HEK293 (cell line): ENCODE data around the gene BPIFB4.
"Not testable (repeated sequence)": the region's sequence is repeated elsewhere in the genome, so short reads cannot be mapped to it uniquely, and the experiment has no call there.

Source experiments
- CTCF ChIA-PET: fragments of 350-600 bp; formaldehyde crosslinking; extraction: SDS; loops from one replicate; lab custom pipeline; 2021; ENCODE audit warnings: antibody characterized with exemption; lab: Yijun Ruan, JAX
- POLR2A ChIA-PET: fragments of 300-600 bp; formaldehyde crosslinking; extraction: SDS; loops from one replicate; lab custom pipeline; 2020; ENCODE audit warnings: antibody characterized with exemption, inconsistent platforms; lab: Yijun Ruan, JAX
- H3K27ac ChIP-seq: fragments of 200-500 bp; sonication (Bioruptor generic); 2 replicates; pipeline ENCODE4 v1.5.1; 2014; ENCODE audit warnings: low read depth, low read length, control low read depth, inconsistent platforms; ENCODE audit errors: extremely low read depth
- H3K36me3 ChIP-seq, 2 experiments: fragments of 200-500 bp in 1 of 2; sonication (Bioruptor generic) in 1 of 2; 1 replicate in 1 of 2; 2 replicates in 1 of 2; pipeline ENCODE4 v1.5.1; 2014 to 2017; ENCODE audit warnings: inconsistent platforms in 2 of 2, low read length in 2 of 2; ENCODE audit not compliant: control insufficient read depth in 2 of 2, insufficient read depth in 1 of 2
- H3K4me1 ChIP-seq: fragments of 200-500 bp; sonication (Bioruptor generic); 2 replicates; pipeline ENCODE4 v1.5.1; 2014; ENCODE audit warnings: mild to moderate bottlenecking, low read length, inconsistent platforms; ENCODE audit not compliant: control insufficient read depth, insufficient read depth
- H3K4me3 ChIP-seq: 2 replicates; pipeline ENCODE4 v1.5.1; 2011; ENCODE audit warnings: low read depth, mild to moderate bottlenecking, control low read depth, low read length, moderate library complexity
- H3K9me3 ChIP-seq: fragments of 200-500 bp; sonication (Bioruptor generic); 2 replicates; pipeline ENCODE4 v1.5.1; 2014; ENCODE audit warnings: low read depth, low read length, inconsistent platforms; ENCODE audit not compliant: control insufficient read depth, insufficient read depth
- GFI1B ChIP-seq: fragments of 450-650 bp; formaldehyde crosslinking; IDR thresholded peaks from 2 replicates; pipeline ENCODE4 v1.5.1; 2016; ENCODE audit warnings: missing biosample characterization, missing genetic modification characterization
- PRDM1 ChIP-seq: fragments of 450-650 bp; formaldehyde crosslinking; IDR thresholded peaks from 2 replicates; pipeline ENCODE4; 2016; ENCODE audit warnings: missing biosample characterization, missing genetic modification characterization
- PRDM2 ChIP-seq: fragments of 450-650 bp; formaldehyde crosslinking; IDR thresholded peaks from 2 replicates; pipeline ENCODE4 v1.5.1; 2016; ENCODE audit warnings: missing biosample characterization, missing genetic modification characterization, borderline replicate concordance
- SCRT2 ChIP-seq: fragments of 450-650 bp; formaldehyde crosslinking; IDR thresholded peaks from 2 replicates; pipeline ENCODE4 v1.5.1; 2016; ENCODE audit warnings: missing biosample characterization, missing genetic modification characterization
- SETDB1 ChIP-seq: IDR thresholded peaks from one replicate; pipeline ENCODE4 v1.6.1; 2017; ENCODE audit warnings: mild to moderate bottlenecking, low read length, moderate library complexity, mixed read lengths; ENCODE audit not compliant: insufficient read length
- TRIM28 ChIP-seq: IDR thresholded peaks from 2 replicates; pipeline ENCODE4 v1.6.1; 2011; ENCODE audit warnings: low read length, control low read depth, borderline replicate concordance
- ZNF121 ChIP-seq: fragments of 450-650 bp; formaldehyde crosslinking; IDR thresholded peaks from 2 replicates; pipeline ENCODE4 v1.5.1; 2016; ENCODE audit warnings: missing biosample characterization, missing genetic modification characterization
- ZNF140 ChIP-seq: fragments of 450-650 bp; formaldehyde crosslinking; IDR thresholded peaks from 2 replicates; pipeline ENCODE4 v1.5.1; 2016; ENCODE audit warnings: missing biosample characterization, missing genetic modification characterization
- ZNF335 ChIP-seq: fragments of 450-650 bp; formaldehyde crosslinking; conservative IDR thresholded peaks from 2 replicates; pipeline ENCODE4 v1.5.1; 2016; ENCODE audit warnings: missing biosample characterization, missing genetic modification characterization
- ZNF394 ChIP-seq: fragments of 450-650 bp; formaldehyde crosslinking; IDR thresholded peaks from 2 replicates; pipeline ENCODE4 v1.5.1; 2016; ENCODE audit warnings: missing biosample characterization, missing genetic modification characterization, mild to moderate bottlenecking, moderate library complexity, borderline replicate concordance
- ZNF473 ChIP-seq: fragments of 450-650 bp; formaldehyde crosslinking; IDR thresholded peaks from 2 replicates; pipeline ENCODE4 v1.5.1; 2017; ENCODE audit warnings: missing biosample characterization, missing genetic modification characterization
- ZNF561 ChIP-seq: fragments of 450-650 bp; IDR thresholded peaks from 2 replicates; pipeline ENCODE4 v1.5.1; 2018; ENCODE audit warnings: missing biosample characterization, missing genetic modification characterization, borderline replicate concordance
- ZNF571 ChIP-seq: fragments of 450-650 bp; formaldehyde crosslinking; IDR thresholded peaks from 2 replicates; pipeline ENCODE4 v1.5.0; 2017; ENCODE audit warnings: missing biosample characterization, missing genetic modification characterization
- ZNF664 ChIP-seq: fragments of 450-650 bp; formaldehyde crosslinking; IDR thresholded peaks from 2 replicates; pipeline ENCODE4 v1.5.1; 2016; ENCODE audit warnings: missing biosample characterization, missing genetic modification characterization
- ZNF677 ChIP-seq: fragments of 450-650 bp; IDR thresholded peaks from 2 replicates; pipeline ENCODE4 v1.5.0; 2018; ENCODE audit warnings: missing biosample characterization, mild to moderate bottlenecking, missing genetic modification characterization, moderate library complexity
- TF ChIP-seq, protein P1 (sequence below): fragments of 450-650 bp; formaldehyde crosslinking; IDR thresholded peaks from 2 replicates; pipeline ENCODE4 v1.5.1; 2016; ENCODE audit warnings: missing biosample characterization, missing genetic modification characterization
- TF ChIP-seq, protein P2 (sequence below): fragments of 450-650 bp; formaldehyde crosslinking; IDR thresholded peaks from 2 replicates; pipeline ENCODE4 v1.5.1; 2016; ENCODE audit warnings: missing biosample characterization, missing genetic modification characterization, low read depth
- TF ChIP-seq, protein P3 (sequence below): fragments of 450-650 bp; formaldehyde crosslinking; IDR thresholded peaks from 2 replicates; pipeline ENCODE4 v1.5.1; 2016; ENCODE audit warnings: missing biosample characterization, missing genetic modification characterization

The BPIFB4 gene

DNA sequence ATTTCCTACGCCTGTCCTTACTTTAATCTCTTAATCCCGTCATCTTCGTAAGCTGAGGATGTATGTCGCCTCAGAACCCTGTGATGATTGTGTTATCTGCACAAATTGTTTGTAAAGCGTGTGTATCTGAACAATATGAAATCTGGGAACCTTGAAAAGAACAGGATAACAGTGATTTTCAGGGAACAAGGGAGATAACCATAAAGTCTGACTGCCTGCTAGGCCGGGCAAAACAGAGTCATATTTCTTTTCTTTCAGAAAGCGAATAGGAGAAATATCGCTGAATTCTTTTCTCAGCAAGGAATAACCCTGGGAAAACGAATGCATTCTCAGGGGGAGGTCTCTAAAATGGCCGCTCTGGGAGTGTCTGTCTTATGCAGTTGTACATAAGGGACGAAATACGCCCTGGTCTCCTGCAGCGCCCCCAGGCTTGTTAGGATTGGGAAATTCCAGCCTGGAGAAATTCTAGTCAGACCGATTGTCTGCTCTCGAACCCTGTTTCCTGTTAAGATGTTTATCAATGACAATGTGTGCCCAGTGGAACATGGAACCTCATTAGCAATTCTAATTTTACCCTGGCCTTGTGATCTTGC is 34.2 kb upstream of the BPIFB4 start:
- CTCF ChIA-PET = not testable (repeated sequence)

GRCh38 chr20:33046412-33046811 is 33.0 kb upstream of the BPIFB4 start:
- POLR2A ChIA-PET = no interaction called here
- Histone ChIP-seq H3K9me3 (no peaks in the 10 kb centered on the region), H3K27ac (no peak overlapping the region), H3K4me1 (no peaks in the 10 kb centered on the region), H3K36me3 (no peaks in the 10 kb centered on the region), H3K4me3 (no peak overlapping the region)
- TF ChIP-seq ZNF121 = no peak
- TF ChIP-seq ZNF473 (tag by site-specific recombination) = no peak
- TF ChIP-seq GFI1B = no peak
- CTCF ChIA-PET = no interaction called here

More for the DNA sequence above, 34.2 kb upstream of the BPIFB4 start:
- H3K4me3 ChIP-seq, POLR2A ChIA-PET, H3K9me3 ChIP-seq, H3K4me1 ChIP-seq, H3K27ac ChIP-seq, H3K36me3 ChIP-seq: not testable (repeated sequence)
- TF ChIP-seq TRIM28 = 0 out of 2 replicates have a peak, but pooled peaks have one; percentile 21
- peak; percentile 87 for TF ChIP-seq SETDB1
- TF ChIP-seq, protein P1, sequence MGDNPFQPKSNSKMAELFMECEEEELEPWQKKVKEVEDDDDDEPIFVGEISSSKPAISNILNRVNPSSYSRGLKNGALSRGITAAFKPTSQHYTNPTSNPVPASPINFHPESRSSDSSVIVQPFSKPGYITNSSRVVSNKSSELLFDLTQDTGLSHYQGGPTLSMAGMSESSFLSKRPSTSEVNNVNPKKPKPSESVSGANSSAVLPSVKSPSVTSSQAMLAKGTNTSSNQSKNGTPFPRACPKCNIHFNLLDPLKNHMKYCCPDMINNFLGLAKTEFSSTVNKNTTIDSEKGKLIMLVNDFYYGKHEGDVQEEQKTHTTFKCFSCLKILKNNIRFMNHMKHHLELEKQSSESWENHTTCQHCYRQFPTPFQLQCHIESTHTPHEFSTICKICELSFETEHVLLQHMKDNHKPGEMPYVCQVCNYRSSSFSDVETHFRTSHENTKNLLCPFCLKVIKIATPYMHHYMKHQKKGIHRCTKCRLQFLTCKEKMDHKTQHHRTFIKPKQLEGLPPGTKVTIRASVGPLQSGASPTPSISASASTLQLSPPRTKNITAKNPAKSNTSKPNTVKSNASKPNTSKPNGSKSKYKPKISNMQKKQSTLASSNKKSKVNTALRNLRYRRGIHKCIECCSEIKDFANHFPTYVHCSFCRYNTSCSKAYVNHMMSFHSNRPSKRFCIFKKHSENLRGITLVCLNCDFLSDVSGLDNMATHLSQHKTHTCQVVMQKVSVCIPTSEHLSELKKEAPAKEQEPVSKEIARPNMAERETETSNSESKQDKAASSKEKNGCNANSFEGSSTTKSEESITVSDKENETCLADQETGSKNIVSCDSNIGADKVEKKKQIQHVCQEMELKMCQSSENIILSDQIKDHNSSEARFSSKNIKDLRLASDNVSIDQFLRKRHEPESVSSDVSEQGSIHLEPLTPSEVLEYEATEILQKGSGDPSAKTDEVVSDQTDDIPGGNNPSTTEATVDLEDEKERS (tag by site-specific recombination) = 0 out of 2 replicates have a peak, but pooled peaks have one; percentile 55
- TF ChIP-seq ZNF677 (tag by site-specific recombination) = peak; percentile 90

- Histone ChIP-seq H3K27ac (no peak overlapping the region), H3K4me1 (no peaks in the 10 kb centered on the region), H3K4me3 (no peak overlapping the region), H3K9me3 (no peaks in the 10 kb centered on the region), H3K36me3 (no peaks in the 10 kb centered on the region)
- ChIA-PET CTCF (no interaction called here), POLR2A (no interaction called here)
- TF ChIP-seq ZNF335 (tag by site-specific recombination) = no peak
- TF ChIP-seq ZNF140 = no peak
- no peak for TF ChIP-seq SCRT2 (tag by site-specific recombination)
- TF ChIP-seq ZNF561 (tag by site-specific recombination) = no peak
- no peak for TF ChIP-seq ZNF394 (tag by site-specific recombination)
- TF ChIP-seq PRDM1 (tag by site-specific recombination) = no peak
- no peak for TF ChIP-seq ZNF664 (tag by site-specific recombination)
- TF ChIP-seq, protein P2, sequence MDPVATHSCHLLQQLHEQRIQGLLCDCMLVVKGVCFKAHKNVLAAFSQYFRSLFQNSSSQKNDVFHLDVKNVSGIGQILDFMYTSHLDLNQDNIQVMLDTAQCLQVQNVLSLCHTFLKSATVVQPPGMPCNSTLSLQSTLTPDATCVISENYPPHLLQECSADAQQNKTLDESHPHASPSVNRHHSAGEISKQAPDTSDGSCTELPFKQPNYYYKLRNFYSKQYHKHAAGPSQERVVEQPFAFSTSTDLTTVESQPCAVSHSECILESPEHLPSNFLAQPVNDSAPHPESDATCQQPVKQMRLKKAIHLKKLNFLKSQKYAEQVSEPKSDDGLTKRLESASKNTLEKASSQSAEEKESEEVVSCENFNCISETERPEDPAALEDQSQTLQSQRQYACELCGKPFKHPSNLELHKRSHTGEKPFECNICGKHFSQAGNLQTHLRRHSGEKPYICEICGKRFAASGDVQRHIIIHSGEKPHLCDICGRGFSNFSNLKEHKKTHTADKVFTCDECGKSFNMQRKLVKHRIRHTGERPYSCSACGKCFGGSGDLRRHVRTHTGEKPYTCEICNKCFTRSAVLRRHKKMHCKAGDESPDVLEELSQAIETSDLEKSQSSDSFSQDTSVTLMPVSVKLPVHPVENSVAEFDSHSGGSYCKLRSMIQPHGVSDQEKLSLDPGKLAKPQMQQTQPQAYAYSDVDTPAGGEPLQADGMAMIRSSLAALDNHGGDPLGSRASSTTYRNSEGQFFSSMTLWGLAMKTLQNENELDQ (tag by site-specific recombination) = no peak
- no peak for TF ChIP-seq SETDB1
- no peak for TF ChIP-seq GFI1B
- no peak for TF ChIP-seq PRDM2 (tag by site-specific recombination)
- TF ChIP-seq, protein P3, sequence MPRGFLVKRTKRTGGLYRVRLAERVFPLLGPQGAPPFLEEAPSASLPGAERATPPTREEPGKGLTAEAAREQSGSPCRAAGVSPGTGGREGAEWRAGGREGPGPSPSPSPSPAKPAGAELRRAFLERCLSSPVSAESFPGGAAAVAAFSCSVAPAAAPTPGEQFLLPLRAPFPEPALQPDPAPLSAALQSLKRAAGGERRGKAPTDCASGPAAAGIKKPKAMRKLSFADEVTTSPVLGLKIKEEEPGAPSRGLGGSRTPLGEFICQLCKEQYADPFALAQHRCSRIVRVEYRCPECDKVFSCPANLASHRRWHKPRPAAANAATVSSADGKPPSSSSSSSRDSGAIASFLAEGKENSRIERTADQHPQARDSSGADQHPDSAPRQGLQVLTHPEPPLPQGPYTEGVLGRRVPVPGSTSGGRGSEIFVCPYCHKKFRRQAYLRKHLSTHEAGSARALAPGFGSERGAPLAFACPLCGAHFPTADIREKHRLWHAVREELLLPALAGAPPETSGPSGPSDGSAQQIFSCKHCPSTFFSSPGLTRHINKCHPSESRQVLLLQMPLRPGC (tag by site-specific recombination) = no peak
- no peak for TF ChIP-seq ZNF571 (tag by site-specific recombination)
These were observed 28.1 kb upstream of the BPIFB4 start for GRCh38 chr20:33051333-33051732.
